Measurements from ENCODE around the gene NRN1L. TPM values are rescaled to one million over a fixed set of nuclear protein-coding genes. Genes with fewer than 3 reads are reported as not detected.

NRN1L gene
- total and polyA plus RNA-seq, 7 donors: 1.1 TPM; not detected in 6

DNA sequence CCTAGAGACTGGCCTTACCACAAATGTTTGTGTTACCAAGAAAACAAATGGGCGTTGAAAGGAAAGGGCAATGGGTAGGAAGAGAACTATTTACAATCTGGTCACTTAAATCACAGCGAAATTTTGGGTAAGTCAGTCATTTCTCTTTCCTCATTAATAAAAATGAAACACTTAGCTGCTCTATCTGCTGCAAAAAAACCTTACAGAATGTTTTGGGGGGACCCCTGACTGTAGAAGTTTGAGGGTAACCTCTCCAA is 38.7 kb upstream of the NRN1L start:
- H3K4me1 ChIP-seq: peaks cover 0 to 63% (median 60%) of the 10 kb centered on the region in 4 donors
- peak overlapping the region; percentile 96 to 99 (median 99) for H3K27ac ChIP-seq
- intact Hi-C loops (cut with DNase I): loop anchor here (2.0 to 10.0 kb wide), 5 partner anchors 39 to 619 kb away; partner anchors contain the start of genes NRN1L, PSKH1, RANBP10 and RIPOR1
- no peak for TF ChIP-seq POLR2A (IDR thresholded peaks at IDR 0.05)
- no peak for TF ChIP-seq EP300 (IDR thresholded peaks at IDR 0.05)
- no peak for TF ChIP-seq POLR2AphosphoS5 (IDR thresholded peaks at IDR 0.05)
- TF ChIP-seq, protein P1, sequence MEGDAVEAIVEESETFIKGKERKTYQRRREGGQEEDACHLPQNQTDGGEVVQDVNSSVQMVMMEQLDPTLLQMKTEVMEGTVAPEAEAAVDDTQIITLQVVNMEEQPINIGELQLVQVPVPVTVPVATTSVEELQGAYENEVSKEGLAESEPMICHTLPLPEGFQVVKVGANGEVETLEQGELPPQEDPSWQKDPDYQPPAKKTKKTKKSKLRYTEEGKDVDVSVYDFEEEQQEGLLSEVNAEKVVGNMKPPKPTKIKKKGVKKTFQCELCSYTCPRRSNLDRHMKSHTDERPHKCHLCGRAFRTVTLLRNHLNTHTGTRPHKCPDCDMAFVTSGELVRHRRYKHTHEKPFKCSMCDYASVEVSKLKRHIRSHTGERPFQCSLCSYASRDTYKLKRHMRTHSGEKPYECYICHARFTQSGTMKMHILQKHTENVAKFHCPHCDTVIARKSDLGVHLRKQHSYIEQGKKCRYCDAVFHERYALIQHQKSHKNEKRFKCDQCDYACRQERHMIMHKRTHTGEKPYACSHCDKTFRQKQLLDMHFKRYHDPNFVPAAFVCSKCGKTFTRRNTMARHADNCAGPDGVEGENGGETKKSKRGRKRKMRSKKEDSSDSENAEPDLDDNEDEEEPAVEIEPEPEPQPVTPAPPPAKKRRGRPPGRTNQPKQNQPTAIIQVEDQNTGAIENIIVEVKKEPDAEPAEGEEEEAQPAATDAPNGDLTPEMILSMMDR (IDR thresholded peaks at IDR 0.05): no peak
- no peaks in the 10 kb centered on the region for H3K9me3 ChIP-seq
- no peaks in the 10 kb centered on the region for H3K36me3 ChIP-seq
- no peak for DNase-seq
- peak overlapping the region; percentile 67 to 89 (median 85) for H3K4me3 ChIP-seq
- whole genome bisulfite sequencing, 2 donors: 8% methylated on average over 2 of the region's 2 CpGs
- no peaks in the 10 kb centered on the region for H3K27me3 ChIP-seq

GRCh38 chr16:67846320-67847063 is 38.2 kb upstream of the NRN1L start, which contains the start of gene NUTF2:
Gene NUTF2, plus strand, starts transcription at chr16:67846933. Its CDS starts 18,198 bp downstream, at chr16:67865131.
- Histone ChIP-seq H3K4me1 (peaks cover 0 to 63% (median 56%) of the 10 kb centered on the region in 4 donors), H3K27me3 (no peaks in the 10 kb centered on the region), H3K4me3 (peak within 1 kb of the TSS; percentile 67 to 89 (median 85)), H3K36me3 (no peaks in the 10 kb centered on the region), H3K9me3 (no peaks in the 10 kb centered on the region), H3K27ac (peak within 1 kb of the TSS; percentile 96 to 99 (median 99))
- 1% methylated on average over 57 of the region's 57 CpGs for WGBS, 2 donors
- TF ChIP-seq POLR2A (IDR thresholded peaks at IDR 0.05) (peak; percentile 22 to 59), POLR2AphosphoS5 (IDR thresholded peaks at IDR 0.05) (peak; percentile 52 to 78 (median 72)), EP300 (IDR thresholded peaks at IDR 0.05) (no peak)
- TF ChIP-seq, protein P1 (IDR thresholded peaks at IDR 0.05): no peak
- intact Hi-C loops (cut with DNase I): loop anchor here (2.0 to 10.0 kb wide), 5 partner anchors 38 to 619 kb away; partner anchors contain the start of genes NRN1L, PSKH1, RANBP10 and RIPOR1
- peak; percentile 97 for DNase-seq

- intact Hi-C loops (cut with DNase I): loop anchor here (2.0 to 10.0 kb wide), 5 partner anchors 38 to 620 kb away; partner anchors contain the start of genes NRN1L, PSKH1, RANBP10 and RIPOR1
- 1% methylated on average over 62 of the region's 62 CpGs for WGBS, 2 donors
- Histone ChIP-seq H3K36me3 (no peaks in the 10 kb centered on the region), H3K27me3 (no peaks in the 10 kb centered on the region), H3K27ac (peak within 1 kb of the TSS; percentile 96 to 99 (median 99)), H3K9me3 (no peaks in the 10 kb centered on the region), H3K4me3 (peak within 1 kb of the TSS; percentile 67 to 89 (median 85)), H3K4me1 (peaks cover 0 to 60% (median 54%) of the 10 kb centered on the region in 4 donors)
- TF ChIP-seq EP300 (IDR thresholded peaks at IDR 0.05) (no peak), POLR2A (IDR thresholded peaks at IDR 0.05) (no peak), POLR2AphosphoS5 (IDR thresholded peaks at IDR 0.05) (no peak)
- TF ChIP-seq, protein P1 (IDR thresholded peaks at IDR 0.05): no peak
- peak; percentile 81 for DNase-seq
Observed at GRCh38 chr16:67847064-67847861, 37.4 kb upstream of the NRN1L start, which contains the start of gene CENPT. Gene CENPT, minus strand, starts transcription at chr16:67847693. Its CDS starts 13,834 bp downstream, at chr16:67833859.

GRCh38 chr16:67848118-67848517 is 36.6 kb upstream of the NRN1L start:
- 91% methylated on average over 11 of the region's 11 CpGs for WGBS, 2 donors
- peaks cover 0 to 57% (median 51%) of the 10 kb centered on the region in 4 donors for H3K4me1 ChIP-seq
- H3K27me3 ChIP-seq: no peaks in the 10 kb centered on the region
- no peaks in the 10 kb centered on the region for H3K36me3 ChIP-seq
- DNase-seq: no peak
- peak overlapping the region in 3 of 4 donors; percentile 67 to 89 (median 88) for H3K4me3 ChIP-seq
- H3K27ac ChIP-seq: peak overlapping the region in 3 of 4 donors; percentile 96 to 99 (median 99)
- TF ChIP-seq, protein P1 (IDR thresholded peaks at IDR 0.05): no peak
- TF ChIP-seq EP300 (IDR thresholded peaks at IDR 0.05) (no peak), POLR2AphosphoS5 (IDR thresholded peaks at IDR 0.05) (no peak), POLR2A (IDR thresholded peaks at IDR 0.05) (no peak)
- no peaks in the 10 kb centered on the region for H3K9me3 ChIP-seq
- intact Hi-C loops (cut with DNase I): loop anchor here (5.0 to 10.0 kb wide), 2 partner anchors 323 to 621 kb away; partner anchors contain the start of genes RIPOR1 and TMEM208
